22Rv1 (cell line): Measurements from ENCODE around the gene TBC1D22A.
"Not testable (repeated sequence)": the region's sequence is repeated elsewhere in the genome, so short reads cannot be mapped to it uniquely, and the experiment has no call there.

Experiments
- H3K27ac ChIP-seq: fragments of 450-650 bp; 2 replicates; pipeline ENCODE4 v1.5.1; 2017
- ZFX ChIP-seq: fragments of 450-650 bp; IDR thresholded peaks from 2 replicates; pipeline ENCODE4 v1.6.1; 2017; ENCODE audit warnings: antibody characterized with exemption, borderline replicate concordance
- TF ChIP-seq, protein P1 (sequence below): fragments of 450-650 bp; IDR thresholded peaks from 2 replicates; pipeline ENCODE4 v1.5.1; 2017; ENCODE audit warnings: mild to moderate bottlenecking

Gene TBC1D22A

DNA sequence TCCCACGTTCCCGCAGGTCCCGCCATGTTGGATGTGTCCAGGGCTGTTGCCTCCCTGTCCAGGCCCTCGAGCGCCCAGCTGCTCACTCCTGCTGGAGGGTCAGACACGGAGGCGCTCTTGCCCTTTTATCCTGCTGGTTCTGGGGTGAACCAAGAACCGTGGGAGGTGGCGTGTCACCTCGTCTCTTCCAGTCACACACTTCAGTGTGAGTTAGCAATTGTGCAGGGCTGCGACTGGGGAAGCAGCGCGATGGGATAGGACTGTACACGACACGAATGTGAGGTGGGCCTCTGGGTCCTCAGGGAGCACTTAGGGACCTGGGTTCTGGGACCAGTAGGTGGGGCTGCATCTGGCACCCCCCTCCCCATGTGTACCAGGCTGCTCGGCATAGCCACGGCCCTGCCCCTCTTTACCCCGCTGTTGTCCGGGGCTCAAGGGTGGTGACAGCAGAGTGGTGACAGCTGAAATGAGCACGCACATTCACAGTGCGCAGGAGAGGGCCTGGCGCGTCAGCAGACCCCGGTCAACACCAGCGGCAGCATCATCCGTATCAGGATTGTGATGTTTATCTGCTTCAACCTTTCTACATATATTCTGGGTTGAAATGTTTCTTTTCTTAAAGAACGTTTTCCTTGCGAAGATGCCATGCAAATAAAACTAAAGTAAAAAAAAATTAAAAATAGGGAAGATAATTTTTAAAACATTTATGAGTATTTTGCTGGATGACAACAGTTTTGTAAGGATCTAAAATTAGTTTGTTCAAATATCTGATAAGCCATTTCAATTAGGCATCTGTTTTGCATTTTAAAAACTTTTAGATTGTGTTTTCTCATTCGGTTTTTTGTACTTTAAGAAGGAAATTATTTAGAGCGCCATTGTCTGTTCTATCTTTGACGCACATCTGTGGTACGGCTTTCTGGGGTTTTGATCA lies 210.7 kb downstream of the TBC1D22A start:
- TF ChIP-seq ZFX = no peak
- TF ChIP-seq, protein P1, sequence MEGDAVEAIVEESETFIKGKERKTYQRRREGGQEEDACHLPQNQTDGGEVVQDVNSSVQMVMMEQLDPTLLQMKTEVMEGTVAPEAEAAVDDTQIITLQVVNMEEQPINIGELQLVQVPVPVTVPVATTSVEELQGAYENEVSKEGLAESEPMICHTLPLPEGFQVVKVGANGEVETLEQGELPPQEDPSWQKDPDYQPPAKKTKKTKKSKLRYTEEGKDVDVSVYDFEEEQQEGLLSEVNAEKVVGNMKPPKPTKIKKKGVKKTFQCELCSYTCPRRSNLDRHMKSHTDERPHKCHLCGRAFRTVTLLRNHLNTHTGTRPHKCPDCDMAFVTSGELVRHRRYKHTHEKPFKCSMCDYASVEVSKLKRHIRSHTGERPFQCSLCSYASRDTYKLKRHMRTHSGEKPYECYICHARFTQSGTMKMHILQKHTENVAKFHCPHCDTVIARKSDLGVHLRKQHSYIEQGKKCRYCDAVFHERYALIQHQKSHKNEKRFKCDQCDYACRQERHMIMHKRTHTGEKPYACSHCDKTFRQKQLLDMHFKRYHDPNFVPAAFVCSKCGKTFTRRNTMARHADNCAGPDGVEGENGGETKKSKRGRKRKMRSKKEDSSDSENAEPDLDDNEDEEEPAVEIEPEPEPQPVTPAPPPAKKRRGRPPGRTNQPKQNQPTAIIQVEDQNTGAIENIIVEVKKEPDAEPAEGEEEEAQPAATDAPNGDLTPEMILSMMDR = no peak

DNA sequence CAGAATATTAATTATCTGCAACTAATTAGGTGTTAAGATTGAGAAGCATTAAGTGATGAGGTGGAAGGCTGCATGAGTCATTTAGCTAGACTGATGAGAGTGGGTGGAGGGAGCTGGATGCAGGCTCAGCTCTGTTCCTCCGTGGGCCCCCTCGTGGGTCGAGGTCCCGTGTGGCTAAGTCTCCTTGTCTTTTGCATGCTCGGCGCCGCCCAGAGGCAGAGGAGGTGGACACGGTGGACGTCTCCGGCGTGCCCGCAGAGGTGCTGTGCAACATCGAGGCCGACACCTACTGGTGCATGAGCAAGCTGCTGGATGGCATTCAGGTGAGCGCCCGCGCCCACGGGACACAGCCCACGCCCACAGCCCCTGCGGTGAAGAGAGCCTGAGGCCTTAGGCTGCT lies 211.6 kb downstream of the TBC1D22A start:
- H3K27ac ChIP-seq = no peak overlapping the region
- TF ChIP-seq, protein P1 = no peak
- TF ChIP-seq ZFX = no peak

More for the DNA sequence above, 210.7 kb downstream of the TBC1D22A start:
- no peak overlapping the region for H3K27ac ChIP-seq

DNA sequence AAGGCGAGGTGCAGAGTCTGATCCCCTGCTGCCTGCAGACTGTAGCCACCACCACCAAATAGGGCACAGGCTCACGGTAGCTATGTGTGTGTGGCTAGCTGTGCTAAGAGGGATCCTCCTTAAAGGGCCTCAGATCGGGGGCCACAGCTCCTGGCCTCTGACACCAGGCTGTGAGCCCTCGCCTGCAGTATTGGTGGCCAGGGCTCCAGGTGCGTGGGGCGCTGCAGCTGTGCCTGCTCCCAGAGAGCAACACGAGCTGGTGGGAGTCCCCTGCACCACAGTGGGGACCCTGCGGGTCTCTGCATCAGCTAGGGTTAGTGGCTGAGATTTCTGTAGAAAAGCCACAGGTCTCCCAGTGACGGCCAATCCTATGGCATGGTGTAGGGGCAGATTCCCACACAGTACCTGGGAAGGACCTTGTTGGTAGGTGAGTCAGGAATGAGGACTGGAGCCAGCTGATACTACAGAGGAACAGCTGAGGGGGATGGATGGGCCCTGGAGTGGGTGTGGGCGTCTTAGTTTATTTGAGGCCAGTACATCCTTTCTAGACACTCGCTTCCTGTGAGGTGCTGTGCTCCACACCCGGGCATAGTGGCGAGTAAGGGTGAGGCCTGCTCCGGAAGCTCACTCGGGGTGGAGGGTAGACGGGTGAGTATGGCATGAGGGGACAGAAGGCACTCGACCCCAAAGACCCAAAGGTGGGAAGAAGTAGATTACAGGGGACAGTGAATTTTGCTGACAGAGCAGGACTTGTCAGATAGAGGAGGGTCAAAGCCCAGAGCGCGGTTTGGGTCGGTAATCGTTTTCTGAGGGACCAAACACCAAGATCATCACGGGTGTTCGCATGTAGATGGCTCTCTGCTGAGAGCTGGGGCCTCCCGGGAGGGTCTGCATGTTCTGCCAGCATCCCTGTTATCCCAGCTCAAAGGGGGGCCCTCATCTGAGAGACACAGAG lies 212.5 kb downstream of the TBC1D22A start:
- no peak overlapping the region for H3K27ac ChIP-seq
- TF ChIP-seq ZFX = no peak
- TF ChIP-seq, protein P1 = no peak

DNA sequence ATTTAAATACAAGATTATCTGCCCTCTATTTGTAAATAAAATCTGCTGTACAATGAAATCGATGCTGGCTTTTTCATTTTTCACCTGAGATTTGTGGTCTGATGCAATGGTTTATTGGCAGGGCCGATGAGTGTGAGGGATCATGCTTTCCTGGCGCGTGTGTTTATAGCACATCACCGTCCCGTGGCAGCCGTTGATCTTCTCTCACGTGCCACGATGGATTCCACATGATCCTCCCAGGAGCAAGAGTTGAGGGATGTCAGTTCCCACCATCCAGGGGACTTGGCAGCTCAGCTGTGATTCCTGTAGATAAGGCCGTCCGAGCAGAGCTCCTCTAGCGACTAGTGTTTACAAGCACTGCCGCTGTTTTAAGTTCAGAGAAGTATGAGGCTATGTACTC lies 213.7 kb downstream of the TBC1D22A start:
- H3K27ac ChIP-seq = no peak overlapping the region
- TF ChIP-seq ZFX = no peak
- TF ChIP-seq, protein P1 = no peak

DNA sequence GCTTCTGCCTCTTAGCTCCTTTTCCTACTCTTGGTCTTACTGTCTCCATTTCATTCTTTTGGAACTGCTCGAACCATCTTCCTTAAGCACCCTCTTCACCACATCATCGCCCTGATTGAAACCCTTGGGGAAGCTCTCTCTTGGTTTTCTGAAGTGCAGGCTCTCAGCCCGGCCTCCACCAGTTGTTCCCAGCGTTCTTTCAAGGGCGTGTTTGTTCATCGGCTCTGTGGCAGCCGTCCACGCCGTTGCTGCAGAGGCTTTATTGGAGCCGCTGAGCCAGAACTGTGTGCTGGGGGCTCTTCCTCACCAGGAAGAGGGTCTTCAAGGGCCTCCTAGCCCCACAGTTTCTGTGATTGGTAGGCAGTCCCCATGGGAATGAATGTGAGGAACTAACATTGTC lies 214.1 kb downstream of the TBC1D22A start:
- H3K27ac ChIP-seq = no peak overlapping the region
- TF ChIP-seq, protein P1 = no peak
- TF ChIP-seq ZFX = no peak

DNA sequence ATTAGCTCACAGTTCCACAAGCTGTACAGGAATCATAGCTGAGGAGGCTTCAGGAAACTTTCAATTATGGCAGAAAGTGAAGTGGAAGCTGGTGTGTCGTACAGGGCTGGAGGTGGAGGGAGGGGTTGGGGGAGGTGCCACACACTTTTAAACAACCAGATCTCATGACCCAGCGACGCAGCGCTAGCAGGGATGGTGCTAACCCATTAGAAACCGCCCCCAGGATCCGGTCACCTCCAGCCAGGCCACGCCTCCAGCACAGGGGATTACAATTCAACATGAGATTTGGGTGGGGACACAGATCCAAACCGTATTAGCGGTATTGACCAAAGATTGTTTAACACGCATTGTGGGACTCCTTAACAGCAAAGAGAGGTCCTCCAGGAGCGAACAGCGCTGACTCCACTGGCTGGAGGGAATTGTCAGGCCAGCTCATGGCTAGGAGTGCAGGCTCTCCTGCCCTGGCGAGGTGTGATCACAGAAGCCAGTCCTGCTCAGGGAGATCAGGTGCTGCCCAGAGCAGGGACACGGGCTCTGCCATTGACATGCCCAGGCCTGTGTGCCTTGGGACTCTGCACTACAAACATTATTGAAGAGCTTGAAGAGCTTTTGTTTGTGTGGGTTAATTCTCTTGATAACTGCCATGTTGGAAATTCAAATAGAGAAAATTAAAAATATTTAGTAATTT lies 215.3 kb downstream of the TBC1D22A start:
- no peak for TF ChIP-seq ZFX
- TF ChIP-seq, protein P1 = no peak
- H3K27ac ChIP-seq = no peak overlapping the region

DNA sequence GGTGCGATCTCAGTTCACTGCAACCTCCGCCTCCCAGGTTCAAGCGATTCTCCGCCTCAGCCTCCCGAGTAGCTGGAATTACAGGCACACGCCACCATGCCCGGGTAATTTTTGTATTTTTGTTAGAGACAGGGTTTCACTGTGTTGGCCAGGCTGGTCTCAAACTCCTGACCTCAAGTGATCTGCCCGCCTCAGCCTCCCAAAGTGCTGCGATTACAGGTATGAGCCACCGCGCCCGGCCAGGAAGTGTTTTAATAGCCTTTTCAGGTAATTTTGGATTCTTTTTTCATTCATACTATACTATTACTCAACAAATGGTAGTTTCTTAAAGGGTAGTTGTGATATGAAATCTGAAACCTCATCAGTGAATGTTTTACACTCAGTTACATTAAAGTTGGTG lies 216.2 kb downstream of the TBC1D22A start:
- H3K27ac ChIP-seq = not testable (repeated sequence)
